Colon (tissue), 2 donors: ENCODE measurements around the gene PFDN2.

Experiments
- FAIRE-seq: peaks from 2 replicates; lab custom pipeline; 2012; peaks lifted over from hg19 to GRCh38; lab: Jason Lieb, UNC
- donor health status: control.
- donor health status: control.

PFDN2 gene, protein sequence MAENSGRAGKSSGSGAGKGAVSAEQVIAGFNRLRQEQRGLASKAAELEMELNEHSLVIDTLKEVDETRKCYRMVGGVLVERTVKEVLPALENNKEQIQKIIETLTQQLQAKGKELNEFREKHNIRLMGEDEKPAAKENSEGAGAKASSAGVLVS

DNA sequence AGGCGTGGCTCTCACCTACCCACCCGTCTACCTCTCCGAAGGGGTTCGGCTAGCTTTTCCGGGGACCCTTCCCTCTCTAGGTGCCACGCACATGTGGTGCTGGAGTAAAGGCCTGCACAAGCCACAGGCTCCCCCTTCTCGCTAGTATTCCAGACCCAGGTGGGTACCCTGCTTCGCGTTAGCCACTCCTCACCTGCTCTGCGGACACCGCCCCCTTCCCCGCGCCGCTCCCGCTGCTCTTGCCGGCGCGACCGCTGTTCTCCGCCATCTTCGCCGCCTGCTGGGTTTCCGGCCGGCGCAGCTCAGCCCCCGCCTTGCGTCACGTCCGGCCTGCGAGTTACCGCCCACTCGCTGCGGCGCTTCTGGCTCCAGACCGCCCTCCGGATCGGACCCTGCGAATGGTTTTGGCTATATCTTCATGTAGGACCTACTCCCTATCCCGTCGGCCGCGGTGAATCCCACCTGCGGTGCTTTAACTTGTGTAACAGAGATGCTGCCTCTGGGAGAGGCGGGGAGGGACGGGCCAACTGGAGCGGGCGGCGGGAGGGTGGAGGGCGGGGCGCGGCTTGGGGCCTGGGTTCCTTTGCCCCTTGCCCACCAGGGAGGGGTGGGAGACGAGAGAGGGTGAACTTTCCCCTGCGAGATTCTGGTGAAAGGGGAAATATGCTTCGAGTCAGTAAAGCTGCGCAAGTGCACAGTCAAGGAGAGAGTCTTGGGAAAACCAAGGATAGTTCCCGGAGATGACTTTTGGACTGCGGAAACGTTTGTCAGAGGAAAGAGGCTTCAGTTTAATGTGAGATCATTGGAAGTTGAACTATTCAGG is at the start of gene PFDN2, which contains the start of gene NIT1:
TSS of gene PFDN2 (minus strand) at position 279 of the 823 bp plus-strand sequence. CDS start at position 268, 11 bp downstream.
TSS of gene NIT1 (plus strand) at position 347 of the 823 bp plus-strand sequence. CDS start at position 419, 72 bp downstream.
- FAIRE-seq, result no peak

DNA sequence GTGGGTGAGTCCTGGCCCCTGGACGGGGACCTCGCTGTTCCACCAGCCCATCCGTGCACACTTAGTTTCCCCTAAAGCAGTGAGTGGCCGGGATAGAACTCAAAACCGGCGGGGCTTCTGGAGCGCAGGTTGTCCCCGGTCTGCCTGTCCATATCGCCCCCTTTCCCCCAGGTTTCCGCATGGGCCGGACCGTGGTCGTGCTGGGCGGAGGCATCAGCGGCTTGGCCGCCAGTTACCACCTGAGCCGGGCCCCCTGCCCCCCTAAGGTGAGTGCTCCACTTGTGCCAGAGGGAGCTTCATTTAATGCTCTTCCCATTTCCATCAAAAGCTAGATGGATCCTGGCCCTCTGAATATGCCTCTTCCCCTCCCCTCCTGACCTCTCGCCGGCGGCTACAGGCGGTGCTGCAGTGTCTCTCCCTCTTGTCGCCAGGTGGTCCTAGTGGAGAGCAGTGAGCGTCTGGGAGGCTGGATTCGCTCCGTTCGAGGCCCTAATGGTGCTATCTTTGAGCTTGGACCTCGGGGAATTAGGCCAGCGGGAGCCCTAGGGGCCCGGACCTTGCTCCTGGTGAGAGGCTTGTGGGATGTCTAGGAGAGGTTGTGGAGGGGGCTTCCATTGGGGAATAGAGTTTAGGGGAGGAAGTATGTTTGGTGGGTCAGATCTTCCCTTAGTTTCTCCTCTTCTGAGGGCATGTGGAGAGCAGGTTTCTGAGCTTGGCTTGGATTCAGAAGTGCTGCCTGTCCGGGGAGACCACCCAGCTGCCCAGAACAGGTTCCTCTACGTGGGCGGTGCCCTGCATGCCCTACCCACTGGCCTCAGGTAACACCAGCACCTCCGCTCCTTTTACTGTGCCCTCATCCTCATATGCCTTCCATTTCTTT is 49.1 kb upstream of the PFDN2 start:
- no peak for FAIRE-seq

DNA sequence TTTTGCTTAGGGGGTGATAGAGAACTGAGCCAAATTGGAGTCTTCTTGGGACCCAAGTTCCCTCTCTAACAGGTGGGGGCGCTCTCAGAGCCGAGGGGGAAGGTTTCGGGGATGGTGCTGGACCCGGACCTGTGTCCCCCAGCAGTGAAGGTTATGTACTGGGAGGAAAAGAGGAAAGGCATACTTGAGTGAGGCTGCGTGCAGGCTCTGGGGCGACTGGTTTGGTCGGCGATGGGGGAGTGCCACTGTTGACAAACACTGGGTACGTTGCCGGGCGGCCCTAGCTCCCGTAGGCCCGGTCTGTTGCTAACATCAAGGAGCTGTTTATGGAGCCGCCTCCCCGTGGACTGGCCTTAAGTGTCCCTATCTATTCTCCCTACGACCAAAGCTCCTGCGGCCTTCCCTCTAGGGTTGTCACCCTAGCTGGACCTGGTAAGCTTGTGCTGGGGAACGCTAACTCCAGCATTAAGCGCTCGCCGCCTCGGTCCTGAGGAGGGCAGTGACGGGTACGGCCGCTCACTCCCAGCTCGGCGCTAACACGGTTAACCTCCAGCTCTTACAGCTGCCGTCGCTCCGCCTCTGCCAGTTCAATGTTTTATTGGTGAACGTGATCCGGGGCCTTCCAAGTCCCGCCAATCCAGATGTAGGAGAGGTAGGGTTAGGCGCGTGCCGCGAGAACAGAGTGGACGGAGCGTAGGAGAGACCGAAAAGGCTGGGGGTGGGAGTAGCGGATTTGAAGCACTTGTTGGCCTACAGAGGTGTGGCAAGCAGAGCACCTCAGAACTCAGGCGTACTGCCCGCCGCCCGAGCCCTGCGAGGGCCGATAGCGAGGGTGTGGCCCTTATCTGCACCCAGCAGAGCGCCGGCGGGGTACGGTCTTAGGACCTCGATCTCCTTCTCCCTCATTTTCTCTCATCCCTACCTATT is 48.2 kb upstream of the PFDN2 start, which contains the start of gene PPOX:
TSS of gene PPOX (plus strand) at position 685 of the 927 bp plus-strand sequence. CDS start 422 bp downstream, outside the sequence.
- FAIRE-seq, result no peak

DNA sequence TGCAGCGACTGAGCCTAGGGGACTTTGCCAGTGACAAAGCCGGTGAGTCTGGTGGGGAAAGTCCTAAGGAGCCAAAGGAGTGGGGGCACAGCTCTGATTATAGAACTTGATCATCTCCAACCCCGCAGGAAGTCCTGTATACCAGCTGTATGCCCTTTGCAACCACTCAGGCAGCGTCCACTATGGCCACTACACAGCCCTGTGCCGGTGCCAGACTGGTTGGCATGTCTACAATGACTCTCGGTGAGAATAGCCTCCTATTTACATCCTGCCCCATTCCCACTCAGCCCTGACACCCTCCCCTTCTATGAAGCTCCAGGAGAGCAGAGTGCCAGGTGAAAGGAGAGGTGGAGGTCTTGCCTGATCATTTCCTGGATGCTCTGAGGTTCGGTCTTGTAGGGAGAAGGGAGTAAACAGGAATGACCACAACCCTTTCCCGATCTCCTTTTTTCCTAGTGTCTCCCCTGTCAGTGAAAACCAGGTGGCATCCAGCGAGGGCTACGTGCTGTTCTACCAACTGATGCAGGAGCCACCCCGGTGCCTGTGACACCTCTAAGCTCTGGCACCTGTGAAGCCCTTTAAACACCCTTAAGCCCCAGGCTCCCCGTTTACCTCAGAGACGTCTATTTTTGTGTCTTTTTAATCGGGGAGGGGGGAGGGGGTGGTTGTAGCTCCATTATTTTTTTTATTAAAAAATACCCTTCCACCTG is 47.2 kb upstream of the PFDN2 start:
- no peak for FAIRE-seq

DNA sequence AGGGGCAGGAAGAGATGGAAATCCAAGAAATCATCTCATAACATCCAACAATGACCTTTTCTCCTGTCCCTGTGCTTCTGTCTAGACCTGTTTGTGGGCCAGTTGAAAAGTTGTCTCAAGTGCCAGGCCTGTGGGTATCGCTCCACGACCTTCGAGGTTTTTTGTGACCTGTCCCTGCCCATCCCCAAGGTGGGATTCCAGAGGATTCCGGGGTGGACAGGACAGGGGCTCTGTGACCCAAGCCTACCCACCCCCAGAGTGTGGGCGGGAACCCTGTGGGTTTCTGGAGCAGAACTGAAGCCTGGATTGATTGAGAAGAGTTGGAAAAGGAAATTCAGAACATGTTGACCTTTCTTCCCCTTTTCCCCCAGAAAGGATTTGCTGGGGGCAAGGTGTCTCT is 46.0 kb upstream of the PFDN2 start:
- no peak for FAIRE-seq

DNA sequence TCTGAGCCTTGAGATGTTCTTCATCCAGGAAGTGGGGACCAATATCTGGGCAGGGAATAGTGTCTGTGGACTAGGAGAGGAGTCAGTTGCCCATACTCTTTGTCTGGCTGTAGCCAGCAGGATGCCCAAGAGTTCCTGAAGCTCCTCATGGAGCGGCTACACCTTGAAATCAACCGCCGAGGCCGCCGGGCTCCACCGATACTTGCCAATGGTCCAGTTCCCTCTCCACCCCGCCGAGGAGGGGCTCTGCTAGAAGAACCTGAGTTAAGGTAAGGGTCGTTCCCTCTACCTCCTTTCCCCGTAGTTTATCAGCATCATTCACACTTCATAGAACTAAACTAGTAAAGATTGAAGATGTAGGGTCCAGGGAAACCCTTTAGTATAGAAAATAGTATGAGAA is 45.0 kb upstream of the PFDN2 start:
- FAIRE-seq, result no peak

DNA sequence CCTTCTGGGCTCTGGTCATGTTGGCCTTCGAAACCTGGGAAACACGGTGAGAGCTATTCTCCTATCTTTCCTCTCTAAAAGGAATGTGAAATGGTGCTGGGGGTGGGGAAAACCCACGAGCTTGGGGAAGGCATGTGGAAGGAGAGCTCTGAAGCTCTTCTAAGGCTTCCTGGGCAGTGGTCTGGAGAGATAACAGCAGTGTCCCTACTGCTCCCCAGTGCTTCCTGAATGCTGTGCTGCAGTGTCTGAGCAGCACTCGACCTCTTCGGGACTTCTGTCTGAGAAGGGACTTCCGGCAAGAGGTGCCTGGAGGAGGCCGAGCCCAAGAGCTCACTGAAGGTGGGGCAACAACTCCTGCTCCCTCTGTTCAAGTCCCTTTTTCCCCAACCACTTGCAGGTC is 44.2 kb upstream of the PFDN2 start:
- FAIRE-seq, result no peak

DNA sequence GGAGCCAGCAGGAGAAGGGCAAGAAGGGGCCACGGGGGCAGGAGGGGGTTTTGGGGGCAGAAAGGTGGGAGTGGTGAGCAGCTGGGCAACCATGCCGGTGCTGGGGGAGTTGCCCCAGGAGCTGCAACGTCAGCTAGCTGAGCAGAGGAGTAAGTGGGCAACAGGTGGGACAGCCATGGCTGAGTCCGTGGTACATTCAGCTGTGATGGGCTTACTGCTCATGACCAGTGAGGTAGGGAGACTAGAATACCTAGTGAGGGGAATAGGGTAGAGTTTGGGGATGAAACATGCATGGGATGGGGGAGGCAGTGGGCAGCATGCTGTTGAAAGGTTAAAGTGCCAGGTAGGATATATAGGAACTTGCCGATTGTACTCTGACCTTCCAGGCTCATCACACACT is 43.8 kb upstream of the PFDN2 start:
- FAIRE-seq, result no peak

DNA sequence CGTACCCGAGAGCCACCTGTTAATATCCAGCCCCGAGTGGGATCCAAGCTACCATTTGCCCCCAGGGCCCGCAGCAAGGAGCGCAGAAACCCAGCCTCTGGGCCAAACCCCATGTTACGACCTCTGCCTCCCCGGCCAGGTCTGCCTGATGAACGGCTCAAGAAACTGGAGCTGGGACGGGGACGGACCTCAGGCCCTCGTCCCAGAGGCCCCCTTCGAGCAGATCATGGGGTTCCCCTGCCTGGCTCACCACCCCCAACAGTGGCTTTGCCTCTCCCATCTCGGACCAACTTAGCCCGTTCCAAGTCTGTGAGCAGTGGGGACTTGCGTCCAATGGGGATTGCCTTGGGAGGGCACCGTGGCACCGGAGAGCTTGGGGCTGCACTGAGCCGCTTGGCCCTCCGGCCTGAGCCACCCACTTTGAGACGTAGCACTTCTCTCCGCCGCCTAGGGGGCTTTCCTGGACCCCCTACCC is 42.9 kb upstream of the PFDN2 start:
- FAIRE-seq, result no peak

DNA sequence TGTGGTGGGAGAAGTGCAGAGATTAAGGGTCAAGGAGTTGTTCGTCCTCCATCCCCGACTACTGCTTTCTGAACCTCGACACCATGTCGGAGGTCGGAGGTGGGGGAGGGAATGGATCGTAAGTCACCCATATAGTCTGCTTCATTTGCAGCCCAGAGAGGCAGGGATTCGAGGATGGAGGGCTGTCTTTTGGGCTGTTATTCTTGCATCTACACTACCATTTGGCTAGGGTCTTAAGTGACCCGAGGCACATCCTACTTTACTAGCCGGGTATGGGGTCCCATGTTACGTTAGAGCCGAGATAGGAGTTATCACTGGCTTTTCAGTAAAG is 42.0 kb upstream of the PFDN2 start:
- no peak for FAIRE-seq

DNA sequence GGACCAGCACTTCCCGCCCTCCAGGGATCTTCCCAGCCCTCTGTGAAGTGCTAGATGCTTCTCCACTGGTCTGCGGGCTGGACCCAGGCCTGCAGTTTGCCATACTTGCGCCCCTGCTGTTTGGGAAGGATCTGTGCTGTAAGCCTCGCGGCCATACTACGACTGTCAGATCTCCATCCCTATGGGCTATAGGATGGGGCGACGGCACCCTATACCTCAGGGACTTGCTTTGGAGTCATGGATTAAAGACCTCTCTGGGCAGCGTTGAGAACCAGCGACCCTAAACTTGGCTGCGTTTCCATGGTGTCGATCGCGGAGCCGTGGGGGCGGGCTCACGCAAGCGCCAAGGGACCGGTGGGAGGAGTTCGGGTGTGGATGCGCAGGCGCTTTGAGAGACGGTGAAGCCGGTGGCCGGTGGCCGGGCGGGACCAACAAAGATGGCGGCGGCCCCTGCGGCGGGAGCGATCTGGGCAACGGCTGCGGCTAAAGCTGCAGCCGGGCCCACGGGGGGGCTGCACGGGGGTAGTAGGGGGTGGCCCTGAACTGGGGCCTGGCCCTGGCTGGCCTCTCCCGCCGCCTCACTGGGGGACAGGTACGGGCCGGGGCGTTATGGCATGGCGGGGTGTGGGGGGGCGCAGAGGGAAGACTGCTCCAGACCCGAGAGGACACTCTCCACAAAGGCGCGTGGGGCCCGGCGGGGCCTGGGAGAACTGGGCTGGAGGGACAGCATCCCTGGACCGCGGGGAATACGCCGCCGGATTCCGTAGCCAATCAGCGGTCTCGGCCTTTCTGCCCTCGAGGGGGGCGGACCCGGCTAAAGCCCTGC is 41.5 kb upstream of the PFDN2 start, which contains the start of gene USP21:
TSS of gene USP21 (plus strand) at position 414 of the 826 bp plus-strand sequence. CDS start 1,141 bp downstream, outside the sequence.
- FAIRE-seq, result no peak

DNA sequence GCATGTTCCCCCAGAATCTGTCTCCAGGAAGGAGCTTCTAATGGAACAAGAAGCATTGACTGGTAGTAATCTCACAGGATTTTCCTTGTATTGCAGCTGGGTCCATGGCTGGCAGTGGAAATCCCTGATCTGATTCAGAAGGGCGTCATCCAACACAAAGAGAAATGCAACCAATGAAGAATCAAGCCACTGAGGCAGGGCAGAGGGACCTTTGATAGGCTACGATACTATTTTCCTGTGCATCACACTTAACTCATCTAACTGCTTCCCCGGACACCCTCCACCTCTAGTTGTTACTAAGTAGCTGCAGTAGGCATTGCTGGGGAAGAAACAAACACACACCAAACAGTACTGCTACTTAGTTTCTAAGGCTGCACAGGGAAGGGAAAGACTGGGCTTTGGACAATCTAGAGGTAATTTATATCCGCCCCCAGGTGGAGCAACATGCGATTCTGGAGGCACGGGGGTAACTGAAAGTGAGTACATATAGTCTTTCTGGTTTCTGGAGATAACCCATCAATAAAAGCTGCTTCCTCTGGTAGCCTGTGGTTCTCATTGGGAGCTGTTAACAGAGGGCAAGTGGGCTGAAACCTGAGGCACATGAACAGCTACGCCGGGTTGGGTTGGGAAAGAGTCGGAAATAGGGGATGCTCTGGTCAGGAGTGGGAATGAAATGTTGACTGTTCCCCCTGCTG is 40.6 kb upstream of the PFDN2 start:
- no peak for FAIRE-seq

DNA sequence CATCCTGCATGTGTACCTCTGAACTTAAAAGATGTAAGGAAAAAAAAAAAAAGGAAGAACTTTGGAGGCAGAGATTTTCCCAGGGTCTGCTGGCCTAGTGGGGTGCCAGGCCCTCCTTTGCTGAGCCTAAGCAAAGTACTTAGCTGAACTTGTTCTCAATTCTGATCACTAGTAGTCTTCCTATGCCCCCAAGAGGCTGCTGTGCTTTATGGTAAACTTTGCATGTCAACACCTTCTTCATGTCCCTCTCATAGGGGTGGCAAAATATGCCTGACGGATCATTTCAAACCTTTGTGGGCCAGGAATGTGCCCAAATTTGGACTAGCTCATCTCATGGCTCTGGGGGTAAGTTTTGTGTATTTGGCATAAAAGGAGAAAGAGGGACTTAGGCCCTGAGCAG is 40.0 kb upstream of the PFDN2 start:
- no peak for FAIRE-seq

DNA sequence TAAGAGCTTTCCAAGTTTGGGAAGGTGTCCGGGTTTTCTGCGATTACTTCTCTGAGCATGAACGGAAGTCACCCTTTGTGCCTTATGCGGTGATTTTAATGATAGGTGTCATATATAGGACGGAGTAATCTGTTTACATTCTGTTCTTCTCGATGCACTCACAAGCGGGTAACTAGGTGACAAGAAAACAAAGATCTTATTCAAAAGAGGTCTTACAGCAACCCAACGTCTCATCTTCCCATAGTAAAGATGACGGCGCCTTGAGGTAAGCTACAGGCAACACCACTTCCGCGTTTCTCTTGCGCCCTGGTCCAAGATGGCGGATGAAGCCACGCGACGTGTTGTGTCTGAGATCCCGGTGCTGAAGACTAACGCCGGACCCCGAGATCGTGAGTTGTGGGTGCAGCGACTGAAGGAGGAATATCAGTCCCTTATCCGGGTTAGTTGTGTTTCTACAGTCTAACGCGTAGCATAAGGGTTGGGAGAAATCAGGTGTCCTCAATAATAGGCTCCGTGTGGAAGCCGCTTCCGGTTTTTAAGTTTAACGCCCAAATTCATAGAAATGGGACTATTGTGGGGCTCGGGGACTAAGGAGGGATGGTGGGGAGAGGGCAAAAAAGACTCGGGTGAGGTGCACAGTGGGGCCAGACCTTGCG is 36.0 kb upstream of the PFDN2 start, which contains the start of gene UFC1:
TSS of gene UFC1 (plus strand) at position 297 of the 656 bp plus-strand sequence. CDS start at position 317, 20 bp downstream.
- no peak for FAIRE-seq

DNA sequence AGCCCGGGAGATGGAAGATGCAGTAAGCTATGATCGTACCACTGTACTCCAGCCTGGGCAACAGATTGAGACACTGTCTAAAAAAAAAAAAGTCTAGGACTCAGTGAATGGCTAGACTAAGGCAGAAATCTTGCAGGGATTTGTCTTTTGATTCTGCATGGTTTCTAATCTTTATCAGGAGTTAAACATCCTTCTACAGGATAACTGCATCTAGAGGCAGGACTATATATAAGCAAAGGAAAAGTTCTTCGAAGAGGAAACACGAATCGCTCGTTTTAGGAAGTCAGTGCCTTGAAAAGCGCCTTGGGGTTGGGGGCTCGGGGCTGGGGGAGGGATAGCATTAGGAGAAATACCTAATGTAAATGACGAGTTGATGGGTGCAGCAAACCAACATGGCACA is 35.3 kb upstream of the PFDN2 start:
- no peak for FAIRE-seq

DNA sequence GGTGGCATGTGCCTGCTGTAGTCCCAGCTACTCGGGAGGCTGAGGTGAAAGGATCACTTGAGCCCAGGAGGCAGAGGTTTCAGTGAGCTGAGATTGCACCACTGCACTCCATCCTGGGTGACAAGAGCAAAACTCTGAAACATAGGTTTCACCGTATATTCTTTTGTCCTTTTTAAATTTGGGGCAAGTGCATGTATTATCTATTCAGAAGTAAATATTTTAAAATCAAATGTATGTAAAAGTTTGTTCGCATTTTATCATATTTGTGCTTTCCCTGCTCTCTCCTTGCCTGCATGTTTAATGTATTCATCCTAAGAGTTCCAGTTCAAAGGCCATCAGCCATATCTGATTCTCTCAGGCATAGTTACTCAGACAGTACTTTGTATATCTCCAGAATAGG is 28.0 kb upstream of the PFDN2 start:
- no peak for FAIRE-seq

DNA sequence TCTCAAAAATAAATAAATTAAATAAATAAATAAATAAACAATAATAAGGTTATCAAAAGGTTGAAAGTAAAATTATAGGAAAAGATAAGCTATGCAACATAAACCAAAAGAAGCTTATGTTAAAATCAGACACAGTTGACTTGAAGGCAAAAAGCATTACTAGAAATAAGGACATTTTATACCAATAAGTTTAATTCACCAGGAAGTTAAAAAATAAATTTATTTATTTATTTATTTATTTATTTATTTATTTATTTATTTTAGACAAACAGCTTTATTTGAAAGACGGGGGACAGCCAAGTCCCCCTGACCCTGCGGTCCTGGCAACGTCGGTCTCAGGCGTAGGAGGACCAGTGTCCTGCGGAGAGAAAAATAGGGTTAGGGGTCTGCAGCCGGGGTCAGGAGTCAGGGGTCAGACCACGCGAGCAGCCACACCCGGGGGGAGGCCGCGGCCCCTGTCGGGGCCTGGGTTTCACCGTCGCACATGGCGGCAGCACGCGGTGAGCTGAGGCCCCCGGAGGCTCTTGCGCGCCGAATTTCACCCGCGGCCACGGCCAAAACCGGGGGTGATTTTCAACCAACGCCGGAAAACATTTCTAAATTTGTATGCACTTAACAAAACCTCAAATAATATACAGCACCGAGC is 23.0 kb upstream of the PFDN2 start:
- no peak for FAIRE-seq

DNA sequence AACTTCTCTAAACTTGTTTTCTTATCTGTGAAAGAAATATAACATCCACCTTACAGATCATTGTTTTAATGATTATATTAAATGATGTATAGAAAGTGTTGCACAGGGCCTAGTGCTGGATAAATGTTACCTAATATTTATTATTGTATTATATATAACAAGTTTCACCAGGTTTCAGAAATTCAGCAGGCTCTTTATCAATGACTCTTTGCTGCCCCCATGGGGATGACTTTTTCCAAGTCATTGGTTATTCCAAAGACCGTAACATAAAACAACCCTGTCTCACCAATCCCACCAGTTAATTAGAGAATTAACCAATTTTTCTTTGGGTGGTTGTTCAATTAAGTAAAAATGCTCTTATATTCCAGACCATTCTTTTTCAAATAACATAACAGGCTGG is 21.9 kb upstream of the PFDN2 start:
- no peak for FAIRE-seq
